ENCODE data around the gene SGPP2.

GRCh38 chr2:222427646-222428301 is 3.4 kb downstream of the SGPP2 start:
- TF ChIP-seq, protein P1, sequence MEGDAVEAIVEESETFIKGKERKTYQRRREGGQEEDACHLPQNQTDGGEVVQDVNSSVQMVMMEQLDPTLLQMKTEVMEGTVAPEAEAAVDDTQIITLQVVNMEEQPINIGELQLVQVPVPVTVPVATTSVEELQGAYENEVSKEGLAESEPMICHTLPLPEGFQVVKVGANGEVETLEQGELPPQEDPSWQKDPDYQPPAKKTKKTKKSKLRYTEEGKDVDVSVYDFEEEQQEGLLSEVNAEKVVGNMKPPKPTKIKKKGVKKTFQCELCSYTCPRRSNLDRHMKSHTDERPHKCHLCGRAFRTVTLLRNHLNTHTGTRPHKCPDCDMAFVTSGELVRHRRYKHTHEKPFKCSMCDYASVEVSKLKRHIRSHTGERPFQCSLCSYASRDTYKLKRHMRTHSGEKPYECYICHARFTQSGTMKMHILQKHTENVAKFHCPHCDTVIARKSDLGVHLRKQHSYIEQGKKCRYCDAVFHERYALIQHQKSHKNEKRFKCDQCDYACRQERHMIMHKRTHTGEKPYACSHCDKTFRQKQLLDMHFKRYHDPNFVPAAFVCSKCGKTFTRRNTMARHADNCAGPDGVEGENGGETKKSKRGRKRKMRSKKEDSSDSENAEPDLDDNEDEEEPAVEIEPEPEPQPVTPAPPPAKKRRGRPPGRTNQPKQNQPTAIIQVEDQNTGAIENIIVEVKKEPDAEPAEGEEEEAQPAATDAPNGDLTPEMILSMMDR (IDR thresholded peaks at IDR 0.05; ENCODE audit: low read length): no peak
- TF ChIP-seq EZH2 (optimal IDR thresholded peaks at IDR 0.05; ENCODE audit: low read depth, low read length): no peak
